GM23338 (cell line): Measurements from ENCODE around the gene GADL1. TPM values are rescaled to one million over a fixed set of nuclear protein-coding genes. Genes with fewer than 3 reads are reported as not detected.

Experiments used
- ATAC-seq: fragments of 200-7000 bp; cut with Tn5 transposase; 3 replicates; pipeline ENCODE4 v1.9.1; 2020
- DNase-seq: peaks from one replicate; pipeline ENCODE4 v3.0.0-alpha.2; 2015; ENCODE audit warnings: low spot score
- H2AFZ ChIP-seq: fragments of 200-600 bp; sonication (generic); 2 replicates; pipeline ENCODE4 v1.8.0; 2016; ENCODE audit warnings: antibody characterized with exemption, mild to moderate bottlenecking, moderate library complexity
- H3F3A ChIP-seq: fragments of 200-600 bp; sonication (generic); replicated peaks from 2 replicates; pipeline ENCODE4 v1.8.0; 2017; ENCODE audit warnings: antibody characterized with exemption, mixed run types, low read depth
- H3K27ac ChIP-seq: fragments of 200-600 bp; sonication (generic); 2 replicates; pipeline ENCODE4 v1.6.1; 2016; ENCODE audit warnings: low read depth
- H3K27me3 ChIP-seq: fragments of 200-600 bp; sonication (generic); 2 replicates; pipeline ENCODE4 v1.8.0; 2016; ENCODE audit warnings: mild to moderate bottlenecking, mixed run types, moderate library complexity; ENCODE audit not compliant: insufficient read depth
- H3K36me3 ChIP-seq: fragments of 200-600 bp; sonication (generic); 2 replicates; pipeline ENCODE4 v1.8.0; 2016; ENCODE audit warnings: mild to moderate bottlenecking; ENCODE audit not compliant: insufficient read depth
- H3K4me1 ChIP-seq: fragments of 200-600 bp; sonication (generic); 2 replicates; pipeline ENCODE4 v1.8.0; 2016; ENCODE audit warnings: mild to moderate bottlenecking, moderate library complexity; ENCODE audit not compliant: insufficient read depth
- H3K4me2 ChIP-seq: fragments of 200-600 bp; sonication (generic); 2 replicates; pipeline ENCODE4 v1.7.1; 2017; ENCODE audit warnings: mixed run types
- H3K4me3 ChIP-seq: fragments of 200-600 bp; sonication (generic); 2 replicates; pipeline ENCODE4 v1.6.1; 2016; ENCODE audit warnings: mixed run types
- H3K79me2 ChIP-seq: fragments of 200-600 bp; sonication (generic); replicated peaks from 2 replicates; pipeline ENCODE4 v1.8.0; 2017; ENCODE audit warnings: mild to moderate bottlenecking; ENCODE audit not compliant: insufficient read depth
- H3K9me2 ChIP-seq: fragments of 200-600 bp; sonication (generic); 2 replicates; pipeline ENCODE4 v1.8.0; 2017; ENCODE audit not compliant: insufficient read depth
- H4K20me1 ChIP-seq: fragments of 200-600 bp; sonication (generic); replicated peaks from 2 replicates; pipeline ENCODE4 v1.8.0; 2017; ENCODE audit warnings: mild to moderate bottlenecking; ENCODE audit not compliant: insufficient read depth
- H3K27ac Mint-ChIP-seq: 2 replicates; pipeline ENCODE4 v1.8.0; 2020; ENCODE audit warnings: inconsistent platforms, mild to moderate bottlenecking, moderate library complexity, mixed read lengths
- H3K27me3 Mint-ChIP-seq: 3 replicates; pipeline ENCODE4 v1.8.0; 2022; ENCODE audit warnings: low read depth, mild to moderate bottlenecking, moderate library complexity, mixed read lengths, inconsistent platforms; ENCODE audit not compliant: insufficient read depth, poor library complexity
- H3K36me3 Mint-ChIP-seq: 3 replicates; pipeline ENCODE4 v1.8.0; 2021; ENCODE audit warnings: low read depth, mild to moderate bottlenecking, inconsistent platforms, moderate library complexity, mixed read lengths
- H3K4me1 Mint-ChIP-seq: 3 replicates; pipeline ENCODE4 v1.8.0; 2020; ENCODE audit warnings: mild to moderate bottlenecking, inconsistent platforms, mixed read lengths
- H3K4me3 Mint-ChIP-seq: 3 replicates; pipeline ENCODE4 v1.8.0; 2021; ENCODE audit warnings: moderate library complexity, mild to moderate bottlenecking, inconsistent platforms, mixed read lengths
- H3K9me3 Mint-ChIP-seq: 3 replicates; pipeline ENCODE4 v1.8.0; 2020; ENCODE audit warnings: moderate library complexity, mild to moderate bottlenecking, inconsistent platforms, mixed read lengths
- CREB1 ChIP-seq: fragments of 250-450 bp; sonication (Bioruptor Pico); IDR thresholded peaks from 2 replicates; pipeline ENCODE4 v1.5.0; 2020; ENCODE audit warnings: low read depth, mild to moderate bottlenecking, moderate library complexity
- CTCF ChIP-seq, 2 experiments: fragments of 200-600 bp in 1 of 2; sonication (generic) in 1 of 2; conservative IDR thresholded peaks; 2 replicates each; pipeline versions ENCODE4 v1.5.1 to v1.6.1; 2016 to 2017; ENCODE audit warnings: antibody characterized with exemption in 2 of 2, low read depth in 2 of 2, mild to moderate bottlenecking in 2 of 2, moderate library complexity in 1 of 2
- ETS1 ChIP-seq: IDR thresholded peaks from 2 replicates; pipeline ENCODE4 v1.6.1; 2016; ENCODE audit warnings: antibody characterized with exemption
- EZH2 ChIP-seq: fragments of 200-600 bp; sonication (generic); IDR thresholded peaks from one replicate; pipeline ENCODE4 v1.8.0; 2017; ENCODE audit warnings: antibody characterized with exemption, mild to moderate bottlenecking, low read depth; ENCODE audit not compliant: unreplicated experiment
- EZH2phosphoT487 ChIP-seq: fragments of 200-600 bp; sonication (generic); IDR thresholded peaks from one replicate; pipeline ENCODE4 v1.8.1; 2018; ENCODE audit warnings: antibody characterized with exemption; ENCODE audit not compliant: unreplicated experiment
- JUNB ChIP-seq: IDR thresholded peaks from one replicate; pipeline ENCODE4 v1.6.1; 2016; ENCODE audit warnings: antibody characterized with exemption; ENCODE audit not compliant: unreplicated experiment
- NANOG ChIP-seq: IDR thresholded peaks from 2 replicates; pipeline ENCODE4 v1.6.1; 2016; ENCODE audit warnings: antibody characterized with exemption, borderline replicate concordance
- POLR2AphosphoS5 ChIP-seq: IDR thresholded peaks from 2 replicates; pipeline ENCODE4 v1.6.1; 2016; ENCODE audit warnings: antibody characterized with exemption, low read depth
- REST ChIP-seq: IDR thresholded peaks from one replicate; pipeline ENCODE4 v1.6.1; 2018; ENCODE audit warnings: antibody characterized with exemption; ENCODE audit not compliant: unreplicated experiment
- ZNF331 ChIP-seq: fragments of 250-450 bp; sonication (Bioruptor Pico); IDR thresholded peaks from 2 replicates; pipeline ENCODE4 v1.5.0; 2020; ENCODE audit warnings: low read depth, mild to moderate bottlenecking, moderate library complexity
- polyA plus RNA-seq: library from polyadenylated mRNA; unstranded; fragments of >200 nt; fragmentation: Nextera tagmentation; extraction: Ambion mirVana; gene quantifications from 2 replicates; pipeline ENCODE4 v1.2.1, GENCODE V29; 2016
- total RNA-seq: library from RNA; depleted of rRNA; stranded (reverse); fragments of >200 nt; shearing (Covaris generic); gene quantifications from 2 replicates; pipeline ENCODE4 v1.2.3, GENCODE V29; 2014

GADL1 gene
- total and polyA plus RNA-seq, 2 experiments from 2014 or later: 0.35 to 0.50 TPM

- H3K4me1 Mint-ChIP-seq: peaks cover 30% of the 10 kb centered on the region; the same call in 2 of the 3 replicates
- no peak for TF ChIP-seq EZH2
- no peak for TF ChIP-seq CTCF (conservative IDR thresholded peaks at IDR 0.05; ENCODE audit: low read depth in 2 of 2)
- no peak for TF ChIP-seq CREB1
- TF ChIP-seq POLR2AphosphoS5: no peak
- no peak for TF ChIP-seq ETS1
- no peak for TF ChIP-seq EZH2phosphoT487
- TF ChIP-seq REST: no peak
- no peak for TF ChIP-seq NANOG
- TF ChIP-seq JUNB: no peak
- no peak for TF ChIP-seq ZNF331 (CRISPR knock-in tag)
- H3K79me2 ChIP-seq: no peaks in the 10 kb centered on the region
- H3K4me3 ChIP-seq: no peak overlapping the region
- no peaks in the 10 kb centered on the region for H3K27me3 ChIP-seq
- no peaks in the 10 kb centered on the region for H3K9me2 ChIP-seq
- peaks cover 26% of the 10 kb centered on the region for H3K4me1 ChIP-seq
- H3K4me3 Mint-ChIP-seq: no peak overlapping the region
- H2AFZ ChIP-seq: no peak overlapping the region
- H3K36me3 Mint-ChIP-seq: no peaks in the 10 kb centered on the region
- H3K36me3 ChIP-seq: no peaks in the 10 kb centered on the region
- no peak overlapping the region for H3K27ac ChIP-seq
- no peaks in the 10 kb centered on the region for H4K20me1 ChIP-seq
- DNase-seq: no peak
- no peak for ATAC-seq
- peaks cover 1% of the 10 kb centered on the region for H3K27me3 Mint-ChIP-seq
- no peak overlapping the region for H3K4me2 ChIP-seq
- H3K9me3 Mint-ChIP-seq: no peaks in the 10 kb centered on the region
- no peaks in the 10 kb centered on the region for H3F3A ChIP-seq
- H3K27ac Mint-ChIP-seq: no peak overlapping the region
Observed at GRCh38 chr3:30749230-30749629, 145.2 kb downstream of the GADL1 start.
